Stimulated activated CD4-positive, alpha-beta T cell treated with anti-CD3 and anti-CD28 coated beads, Interleukin-4, amount 100 ng/mL, for 24 hours (primary cell): Measurements from ENCODE around the gene GLYATL1B.
"Not testable (repeated sequence)": the region's sequence is repeated elsewhere in the genome, so short reads cannot be mapped to it uniquely, and the experiment has no call there.

ENCODE experiments used
- DNase-seq: peaks from one replicate; pipeline ENCODE4 v3.0.0-alpha.2; 2020

The GLYATL1B gene

GRCh38 chr11:59097113-59097708 lies 11.1 kb downstream of the GLYATL1B start:
- peak; percentile 75 for DNase-seq

GRCh38 chr11:59097938-59098337 lies 11.8 kb downstream of the GLYATL1B start:
- DNase-seq, result not testable (repeated sequence)

- DNase-seq, result peak; percentile 72
Observed at GRCh38 chr11:59102259-59102765, 16.2 kb downstream of the GLYATL1B start.

DNA sequence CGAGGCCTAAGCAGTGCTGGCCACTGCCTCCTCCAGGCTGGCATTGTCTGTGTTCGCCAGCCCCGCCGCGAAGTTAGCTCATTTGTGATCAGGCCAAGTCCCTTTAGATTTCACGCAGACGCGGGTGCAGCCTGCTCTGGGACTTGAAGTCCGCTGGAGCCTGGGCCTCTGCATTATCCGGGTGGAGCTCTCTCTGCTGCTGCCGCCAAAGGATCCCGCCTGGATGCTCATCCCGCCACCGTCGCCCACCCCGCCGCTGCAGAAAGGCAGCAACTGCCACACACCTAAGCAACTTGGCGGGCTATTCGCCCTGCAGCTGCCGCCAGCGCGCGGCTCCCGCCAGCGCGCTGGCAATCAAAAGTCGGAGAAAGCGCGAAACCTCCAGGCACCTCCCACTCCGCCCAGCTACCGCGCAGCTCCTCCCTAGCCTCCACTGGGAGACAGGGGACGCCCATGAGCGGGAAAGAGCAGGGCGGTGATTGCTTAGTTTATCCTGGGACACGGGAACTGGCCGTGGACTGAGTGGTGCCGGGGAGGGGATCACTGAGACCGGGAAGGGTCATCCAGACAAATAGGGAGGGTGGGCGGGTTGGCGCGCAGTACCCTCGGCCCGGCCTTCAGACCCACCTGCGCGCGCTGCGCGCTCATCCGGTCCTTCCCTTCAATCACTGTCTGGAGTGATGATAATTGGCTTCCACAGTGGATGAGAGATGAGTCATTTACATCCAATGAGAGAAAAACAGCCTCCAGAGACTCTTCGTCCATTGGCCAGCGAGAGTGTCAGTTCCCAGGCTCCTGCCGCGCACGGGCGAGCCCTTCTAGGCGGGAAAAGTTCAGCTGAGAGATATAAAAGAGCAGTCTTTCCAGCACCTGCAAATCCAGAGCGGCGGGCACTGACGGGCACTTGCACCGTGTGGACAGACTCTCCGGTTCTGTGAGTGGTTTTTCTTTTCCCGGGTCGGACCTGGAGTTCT lies 20.5 kb downstream of the GLYATL1B start, which contains the start of gene FAM111B:
Gene FAM111B, plus strand, starts transcription at position 875 of the 974 bp plus-strand sequence. CDS start 2,389 bp downstream, outside the sequence.
- DNase-seq, result peak; percentile 74

- DNase-seq, result not testable (repeated sequence)
Observed at GRCh38 chr11:59107721-59108120, 21.6 kb downstream of the GLYATL1B start.

GRCh38 chr11:59112494-59112893 lies 26.4 kb downstream of the GLYATL1B start:
- DNase-seq, result no peak

DNA sequence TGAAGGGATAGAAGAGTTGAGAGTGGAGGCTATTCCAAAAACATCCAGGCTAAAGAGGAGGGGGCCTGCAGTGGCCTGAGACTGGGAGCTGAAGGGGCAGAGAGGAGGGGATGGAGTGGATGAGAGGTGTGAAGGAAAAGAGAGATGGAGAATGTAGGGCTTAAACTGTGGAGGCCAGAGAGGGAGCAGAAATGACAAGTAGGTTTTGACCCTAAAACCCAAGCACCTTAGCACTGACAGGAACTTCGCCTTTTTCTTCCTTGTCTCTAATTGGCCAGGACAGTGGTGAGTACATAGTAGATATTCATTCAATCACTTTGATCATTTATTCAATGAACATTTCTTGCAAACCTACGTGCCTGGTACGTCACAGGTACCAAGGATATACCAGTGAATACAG lies 28.2 kb downstream of the GLYATL1B start:
- no peak for DNase-seq

DNA sequence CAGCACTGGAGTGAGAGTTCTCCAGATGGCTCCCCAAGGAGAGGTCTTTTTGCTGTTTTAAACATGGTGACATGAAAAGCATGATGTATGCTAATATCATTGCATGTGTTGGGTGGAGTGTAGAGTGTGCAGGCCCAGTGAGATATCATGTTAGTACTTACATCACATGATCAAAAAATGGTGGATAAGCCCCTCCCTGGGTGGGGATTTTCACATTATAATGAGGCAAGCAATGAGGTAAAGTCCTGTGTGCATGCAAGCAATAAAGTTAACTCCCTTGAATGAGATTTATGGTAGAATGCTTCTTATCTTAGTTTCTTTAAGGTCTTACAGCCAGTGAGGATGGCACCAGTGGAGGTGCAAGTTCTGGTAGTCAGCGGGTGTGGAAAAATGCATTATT lies 29.4 kb downstream of the GLYATL1B start:
- no peak for DNase-seq

- DNase-seq, result no peak
Observed at GRCh38 chr11:59117774-59118173, 31.7 kb downstream of the GLYATL1B start.

GRCh38 chr11:59119826-59120225 lies 33.7 kb downstream of the GLYATL1B start:
- no peak for DNase-seq

GRCh38 chr11:59135648-59136461 lies 49.7 kb downstream of the GLYATL1B start:
- DNase-seq, result peak; percentile 89

DNA sequence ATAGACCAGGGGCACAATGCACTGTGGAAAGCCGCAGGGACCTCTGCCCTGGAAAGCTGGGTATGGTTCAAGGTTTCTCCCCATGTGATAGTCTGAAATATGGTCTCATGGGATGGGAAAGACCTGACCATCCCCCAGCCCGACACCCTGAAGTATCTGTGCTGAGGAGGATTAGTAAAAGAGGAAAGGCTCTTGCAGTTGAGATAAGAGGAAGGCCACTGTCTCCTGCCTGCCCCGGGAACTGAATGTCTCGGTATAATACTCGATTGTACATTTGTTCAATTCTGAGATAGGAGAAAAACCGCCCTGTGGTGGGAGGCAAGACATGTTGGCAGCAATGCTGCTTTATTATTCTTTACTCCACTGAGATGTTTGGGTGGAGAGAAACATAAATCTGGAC lies 50.4 kb downstream of the GLYATL1B start:
- not testable (repeated sequence) for DNase-seq

GRCh38 chr11:59137190-59137589 lies 51.1 kb downstream of the GLYATL1B start:
- no peak for DNase-seq

DNA sequence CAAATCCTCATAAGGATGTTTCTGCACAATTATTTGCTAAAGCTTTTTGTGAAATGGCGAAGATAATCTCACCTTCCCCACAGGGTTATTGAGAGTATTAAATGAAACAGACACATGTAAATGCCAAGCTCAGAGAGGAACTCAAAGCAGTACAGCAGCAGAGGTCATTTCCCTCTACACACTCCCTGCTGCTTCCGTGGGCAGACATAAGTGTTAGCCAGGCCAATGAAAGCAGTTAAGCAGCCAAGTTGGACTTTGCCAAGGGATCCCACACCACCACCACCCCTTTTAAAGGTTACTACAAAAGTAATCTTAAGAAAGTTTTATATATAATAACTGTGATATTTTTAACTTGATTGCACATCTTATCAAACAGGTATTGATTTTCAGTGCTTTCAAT lies 52.5 kb downstream of the GLYATL1B start:
- no peak for DNase-seq

- no peak for DNase-seq
Observed at GRCh38 chr11:59141191-59141590, 55.1 kb downstream of the GLYATL1B start.

DNA sequence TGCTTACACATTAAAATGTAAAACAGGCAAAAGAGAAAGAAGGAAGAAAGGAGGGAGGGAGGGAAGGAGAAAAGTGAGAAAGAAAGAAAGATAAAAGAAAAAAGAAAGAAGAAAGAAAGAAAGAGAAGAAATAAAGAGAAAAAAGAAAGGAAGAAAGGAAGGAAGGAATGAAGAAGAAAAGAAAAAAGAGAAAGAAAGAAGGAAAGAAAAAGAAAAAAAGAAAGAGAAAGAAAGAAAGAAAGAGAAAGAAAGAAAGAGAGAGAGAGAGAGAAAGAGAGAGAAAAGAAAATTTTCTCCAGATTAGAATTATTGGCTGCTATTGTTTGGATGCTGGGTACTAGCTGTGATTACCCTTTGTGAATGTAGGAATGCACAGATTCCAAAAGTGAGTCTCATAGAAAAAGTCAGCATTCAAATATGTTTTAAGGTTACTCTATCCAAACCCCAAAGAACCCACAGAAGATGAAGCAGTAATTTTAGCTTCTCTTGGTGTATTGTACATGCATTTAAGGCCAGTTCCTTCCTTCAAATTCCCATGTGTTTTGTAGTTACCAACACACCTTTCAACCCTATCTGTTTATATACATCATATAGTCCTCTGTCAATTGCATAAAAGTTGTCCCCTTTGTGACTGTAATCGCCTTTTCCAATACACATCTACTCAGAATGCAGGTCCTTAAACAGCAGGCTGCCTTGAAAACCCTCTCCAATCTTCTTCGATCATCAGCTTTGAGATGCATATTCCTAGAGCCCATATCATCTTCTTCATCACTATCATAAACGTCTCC lies 55.8 kb downstream of the GLYATL1B start:
- no peak for DNase-seq

DNA sequence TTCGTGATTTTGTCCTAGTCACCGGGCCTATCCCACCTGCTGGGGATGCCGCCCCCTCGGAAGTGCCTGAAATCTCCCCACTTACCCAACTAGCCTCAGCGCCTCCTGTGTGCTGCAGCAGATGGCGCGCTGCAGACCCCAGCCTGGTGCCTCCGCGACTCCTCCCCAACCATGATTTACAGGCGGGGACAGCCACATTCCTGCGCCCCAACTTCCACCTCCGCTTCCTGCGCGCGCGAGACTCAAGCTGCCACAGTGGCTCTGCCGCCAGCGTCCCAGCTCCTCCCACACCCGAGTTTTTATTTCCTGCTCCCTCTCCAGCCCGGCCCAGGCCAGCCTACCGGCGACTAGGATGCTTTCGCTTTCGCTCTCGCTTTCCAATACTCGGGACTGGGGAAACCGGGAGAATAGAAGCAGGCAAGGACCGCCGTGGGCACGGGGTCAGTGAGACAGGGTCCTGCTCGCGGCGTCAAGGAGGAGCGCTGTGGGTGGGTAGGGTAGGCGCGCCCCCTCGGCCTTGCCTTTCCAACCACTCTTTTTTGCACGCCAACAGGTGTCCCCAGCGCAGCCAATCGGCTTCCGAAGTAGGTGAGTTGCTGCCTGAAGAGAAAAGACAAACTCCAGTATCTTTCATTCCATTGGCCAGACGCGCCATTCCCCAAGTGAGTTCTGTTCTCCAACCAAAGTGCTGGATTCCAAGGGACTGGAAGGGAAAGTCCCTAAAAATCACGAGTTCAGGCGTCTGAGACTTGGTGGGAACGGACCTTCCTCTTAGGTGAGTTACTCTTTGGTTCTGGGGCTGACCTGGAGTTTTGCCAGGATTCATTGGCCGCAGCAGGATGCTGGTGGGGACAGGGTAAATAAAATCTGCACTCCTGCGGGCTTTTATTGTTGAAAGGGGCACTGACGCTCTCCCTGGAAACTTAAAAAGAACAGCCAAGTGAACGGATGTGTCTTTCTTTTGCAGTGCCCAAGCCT lies 56.7 kb downstream of the GLYATL1B start, which contains the start of gene FAM111A:
Gene FAM111A, plus strand, starts transcription at position 327 of the 978 bp plus-strand sequence. CDS start 6,017 bp downstream, outside the sequence.
- peak; percentile 81 for DNase-seq

DNA sequence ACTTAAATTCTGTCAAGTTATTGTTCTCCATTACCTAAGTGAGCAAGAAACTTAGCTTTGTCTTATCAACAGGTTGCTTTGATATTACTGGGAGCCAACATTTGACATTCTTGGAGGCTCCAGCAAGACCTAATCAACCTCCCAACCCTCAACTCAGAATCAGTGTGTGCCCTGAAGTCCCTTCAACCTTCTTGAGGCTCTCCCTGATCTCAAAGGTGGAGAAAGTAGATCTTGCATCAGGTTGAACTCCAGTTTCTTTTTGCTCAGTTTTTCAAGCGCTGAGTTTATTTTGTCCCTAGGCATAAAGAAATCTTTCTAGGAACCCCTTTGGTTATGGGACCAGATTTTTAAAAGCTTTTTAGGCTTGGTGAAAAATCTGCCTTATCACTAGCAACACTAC lies 58.0 kb downstream of the GLYATL1B start:
- DNase-seq, result no peak
